HG03558 (cell line): ENCODE measurements around the gene CEP135.

Experiments used
- ATAC-seq: cut with Tn5 transposase; IDR thresholded peaks from one replicate; pipeline ENCODE4 v1.9.1; 2021; ENCODE audit warnings: moderate number of reproducible peaks; ENCODE audit not compliant: unreplicated experiment; ENCODE audit errors: extremely low read depth

Gene CEP135

DNA sequence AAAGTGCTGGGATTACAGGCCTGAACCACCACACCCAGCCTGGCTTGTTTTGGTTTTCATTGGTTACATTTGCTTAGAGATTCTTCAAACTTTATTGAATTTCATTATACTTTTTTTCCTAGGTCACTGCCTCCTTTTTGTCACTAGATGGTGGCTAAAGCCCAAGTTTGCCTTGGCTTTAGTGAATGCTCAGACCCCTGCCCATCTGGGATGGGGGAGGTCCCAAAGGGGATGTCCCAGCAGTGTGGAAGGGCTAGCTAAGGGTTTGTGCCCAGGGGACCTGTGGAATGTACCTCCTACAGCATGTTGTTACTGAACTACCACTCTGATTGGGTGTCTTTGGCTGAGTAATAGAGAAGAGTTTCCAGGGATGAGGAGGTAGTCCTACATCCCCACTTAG is 58.4 kb downstream of the CEP135 start:
- ATAC-seq = no peak

DNA sequence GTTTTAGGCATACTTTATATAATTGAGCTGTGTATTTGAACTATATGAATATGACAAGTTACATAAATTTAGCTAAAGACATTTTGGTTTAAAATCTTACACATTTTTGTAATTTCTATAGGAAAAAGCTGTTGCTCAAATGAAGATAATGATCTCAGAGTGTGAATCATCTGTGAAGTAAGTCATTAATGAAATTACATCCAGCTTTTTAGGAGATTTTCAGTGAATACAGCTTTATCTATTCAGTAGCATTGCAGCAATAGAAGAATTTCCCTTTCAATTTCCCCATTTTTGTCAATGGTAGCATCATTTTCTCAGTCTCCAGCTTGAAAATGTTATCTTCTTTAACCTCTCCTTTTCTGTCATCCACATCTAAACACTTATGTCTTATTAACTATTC is 59.5 kb downstream of the CEP135 start:
- ATAC-seq = no peak

DNA sequence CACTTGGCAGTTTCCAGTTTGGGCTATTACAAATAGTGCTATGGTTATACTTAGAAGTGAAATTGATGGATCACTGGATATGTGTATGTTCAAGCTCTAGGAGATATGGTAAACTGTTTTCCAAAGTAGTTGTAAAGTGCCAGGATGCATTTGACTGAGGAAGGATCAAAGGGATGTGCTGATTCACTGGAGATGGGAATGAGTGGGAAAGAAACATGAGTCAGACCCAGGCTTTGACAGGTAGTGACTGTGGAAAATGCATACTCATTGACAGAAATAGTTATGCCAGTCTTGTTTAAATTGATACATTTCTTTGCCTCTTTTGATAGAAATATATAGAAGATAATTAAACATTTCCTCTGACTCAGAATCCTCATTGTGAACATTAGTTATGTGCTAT is 77.9 kb downstream of the CEP135 start:
- ATAC-seq = no peak

DNA sequence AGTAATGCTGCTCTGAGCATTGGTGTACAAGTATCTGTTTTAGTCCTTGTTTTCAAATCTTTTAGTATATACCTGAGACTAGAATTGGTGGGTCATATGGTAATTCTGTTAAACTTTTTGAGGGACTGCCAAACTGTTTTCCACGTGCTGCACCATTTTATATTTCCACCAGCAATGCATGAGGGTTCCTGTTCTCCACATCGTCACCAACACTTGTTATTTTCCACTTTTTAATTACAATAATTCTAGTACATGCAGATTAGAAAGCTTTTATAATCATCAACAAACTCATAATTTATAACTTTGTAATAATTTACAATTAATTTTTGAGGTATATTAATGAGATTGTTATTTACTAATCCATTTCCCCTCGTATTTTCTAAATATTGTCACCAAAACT is 79.4 kb downstream of the CEP135 start:
- no peak for ATAC-seq

DNA sequence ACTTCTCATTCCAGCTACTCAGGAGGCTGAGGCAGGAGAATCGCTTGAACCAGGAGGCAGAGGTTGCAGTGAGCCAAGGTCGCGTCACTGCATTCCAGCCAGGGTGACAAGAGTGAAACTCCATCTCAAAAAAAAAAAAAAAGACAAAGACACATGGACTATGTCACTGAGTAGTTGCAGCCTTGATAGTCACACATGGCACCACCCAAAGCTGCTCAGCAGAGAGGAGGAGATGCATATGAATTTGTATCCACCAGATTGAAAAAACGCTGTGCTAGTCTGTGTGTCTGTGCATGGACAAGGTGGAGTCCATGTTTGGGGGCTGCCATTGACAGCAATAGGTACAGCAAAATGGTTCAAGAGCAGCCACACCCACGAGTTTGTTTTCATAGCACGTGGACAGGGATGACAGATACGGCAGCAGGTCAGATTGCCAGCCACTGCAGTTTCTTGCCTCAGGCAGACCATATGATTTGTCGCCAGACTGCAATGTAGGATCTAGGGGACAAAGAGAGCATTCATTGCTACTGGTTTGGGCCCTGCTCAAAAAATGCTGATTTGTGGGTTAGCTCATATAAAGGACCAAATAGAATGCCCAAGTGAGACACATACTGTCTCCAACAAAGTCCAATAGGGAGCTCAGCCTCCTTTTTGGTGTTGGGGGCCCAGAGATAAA is 89.9 kb downstream of the CEP135 start:
- no peak for ATAC-seq

DNA sequence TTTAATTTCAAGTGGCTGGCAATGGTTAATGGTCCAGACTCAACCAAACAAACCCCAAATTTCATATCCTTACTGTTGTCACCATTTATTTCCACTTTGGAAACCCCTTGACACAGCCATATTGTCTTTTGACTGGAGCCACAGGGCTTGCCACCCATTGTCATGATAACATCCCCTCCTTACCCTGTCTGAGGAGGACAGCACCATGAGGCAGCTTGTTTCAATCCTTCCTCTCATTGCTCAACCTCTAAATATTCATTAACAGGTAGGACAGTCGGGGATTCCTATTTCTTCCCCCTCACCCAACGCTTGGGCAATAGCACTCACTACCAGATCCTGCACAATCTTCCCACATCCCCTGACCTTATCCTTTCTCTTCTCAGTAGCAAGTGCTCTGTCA is 92.1 kb downstream of the CEP135 start:
- no peak for ATAC-seq

DNA sequence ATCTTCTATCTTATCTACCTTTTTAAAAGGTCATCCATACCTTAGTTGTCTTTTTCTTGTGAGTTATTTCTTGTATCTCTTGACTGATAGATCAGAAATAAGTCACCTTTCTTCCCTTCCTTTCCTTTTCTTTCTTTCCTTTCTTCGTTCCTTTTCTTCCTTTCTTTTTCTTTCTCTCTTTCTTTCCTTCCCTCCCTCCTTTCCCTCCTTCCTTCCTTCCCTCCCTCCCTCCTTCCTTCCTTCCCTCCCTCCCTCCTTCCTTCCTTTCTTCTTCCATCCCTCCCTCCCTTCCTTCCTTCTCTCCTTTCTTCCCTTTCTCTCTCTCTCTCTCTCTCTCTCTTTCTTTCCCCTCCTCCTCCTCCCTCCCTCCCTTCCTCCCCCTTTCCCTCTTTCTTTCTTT is 93.5 kb downstream of the CEP135 start:
- no peak for ATAC-seq

DNA sequence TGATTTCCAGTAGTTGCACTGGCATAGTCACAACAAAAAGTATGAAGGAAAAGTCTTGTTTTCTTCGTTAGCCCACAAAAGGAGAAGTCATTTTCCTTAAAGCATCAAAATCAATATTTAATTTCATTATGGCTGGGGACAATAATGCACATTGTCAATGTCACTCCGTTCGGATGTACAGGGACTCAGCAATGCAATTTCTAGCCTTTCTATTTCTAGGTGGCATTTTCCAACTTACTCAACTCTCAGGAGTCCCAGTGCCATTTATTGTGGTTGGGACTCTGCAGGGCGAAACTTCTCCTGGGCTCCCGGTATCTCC is 99.6 kb downstream of the CEP135 start:
- no peak for ATAC-seq

DNA sequence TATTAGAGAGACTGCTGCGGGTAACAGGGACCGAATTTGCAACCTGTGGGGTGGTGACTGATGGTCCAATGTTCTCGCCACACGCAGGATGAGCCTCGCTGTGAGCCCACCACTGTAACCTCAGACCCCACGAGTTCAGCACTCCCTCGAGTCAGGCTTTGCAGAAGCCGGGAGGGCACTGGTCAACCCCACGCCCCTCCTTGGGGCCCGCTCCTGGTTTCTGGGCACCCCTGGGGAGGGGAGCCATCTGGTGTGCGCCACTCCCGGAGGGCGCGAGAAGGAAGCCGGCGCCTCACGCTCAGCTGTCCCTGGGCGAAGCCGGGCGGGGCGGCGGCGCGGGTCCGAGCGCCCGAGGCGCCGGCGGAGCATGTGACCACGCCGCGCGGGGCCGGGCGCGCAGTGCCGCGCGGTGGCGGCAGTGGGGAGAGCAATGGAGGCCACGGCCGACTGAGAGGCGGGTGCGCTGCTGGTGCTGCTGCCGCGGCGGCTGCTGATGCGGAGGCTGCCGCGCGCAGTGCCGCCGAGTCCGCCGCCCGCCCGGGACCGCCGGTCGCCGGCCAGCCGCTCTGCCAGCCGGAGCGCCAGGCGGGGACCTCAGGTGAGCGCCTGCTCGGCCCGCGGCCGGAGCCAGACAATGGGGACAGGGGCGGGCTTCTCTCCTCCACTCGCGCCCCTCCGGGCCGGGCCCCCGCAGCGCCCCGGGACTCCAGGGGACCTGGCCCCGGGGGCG is 100.1 kb downstream of the CEP135 start:
- ATAC-seq = peak; percentile 95

DNA sequence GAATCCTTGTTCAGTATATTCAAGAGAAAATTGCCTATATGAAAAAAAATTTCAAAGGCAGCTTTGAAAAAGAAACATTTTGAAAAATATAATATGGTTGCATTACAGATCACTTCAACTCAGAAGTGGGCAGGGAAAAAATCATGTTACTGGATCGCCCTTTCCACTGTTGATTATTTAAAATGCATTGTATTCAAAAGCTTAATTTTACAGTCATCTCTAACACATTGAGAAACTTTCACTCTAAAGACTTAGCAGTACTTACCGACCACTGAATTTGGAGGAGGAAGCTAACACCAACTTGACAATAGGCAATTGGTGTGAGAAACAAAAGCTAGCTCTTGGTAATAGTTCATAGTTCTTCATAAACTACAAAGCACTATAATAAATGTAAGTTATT is 101.9 kb downstream of the CEP135 start:
- no peak for ATAC-seq

DNA sequence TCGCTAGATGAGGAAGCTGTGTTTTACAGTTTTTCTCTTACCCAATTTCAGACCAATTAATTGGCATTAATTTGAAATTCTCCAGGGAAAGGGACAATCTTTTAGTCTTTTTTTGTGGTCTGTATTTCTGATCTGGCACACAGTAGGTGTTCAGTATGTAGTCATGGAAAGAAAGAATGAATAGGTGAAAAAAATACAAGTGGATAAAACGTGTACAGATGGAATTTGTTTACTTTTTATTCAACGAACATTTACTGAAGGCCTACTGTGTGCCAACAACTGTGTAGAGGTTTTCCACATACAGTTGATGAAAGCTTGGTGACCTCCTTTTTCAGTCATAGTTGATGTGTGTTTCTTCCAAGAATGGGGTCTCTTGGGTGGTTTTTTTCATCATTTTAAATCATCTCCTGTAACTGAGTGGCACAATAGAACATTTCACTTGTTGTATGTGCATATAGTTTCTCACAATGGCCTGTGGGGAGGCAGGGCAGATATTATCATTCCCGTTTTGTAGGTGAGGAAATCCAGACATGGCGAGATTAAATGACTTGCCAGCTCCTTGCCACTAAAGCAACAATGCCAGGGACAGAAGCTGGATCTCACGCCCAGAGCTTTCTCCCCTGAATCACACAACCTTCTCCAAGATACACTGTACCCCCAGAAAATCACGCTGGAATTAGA is 102.4 kb downstream of the CEP135 start:
- no peak for ATAC-seq

DNA sequence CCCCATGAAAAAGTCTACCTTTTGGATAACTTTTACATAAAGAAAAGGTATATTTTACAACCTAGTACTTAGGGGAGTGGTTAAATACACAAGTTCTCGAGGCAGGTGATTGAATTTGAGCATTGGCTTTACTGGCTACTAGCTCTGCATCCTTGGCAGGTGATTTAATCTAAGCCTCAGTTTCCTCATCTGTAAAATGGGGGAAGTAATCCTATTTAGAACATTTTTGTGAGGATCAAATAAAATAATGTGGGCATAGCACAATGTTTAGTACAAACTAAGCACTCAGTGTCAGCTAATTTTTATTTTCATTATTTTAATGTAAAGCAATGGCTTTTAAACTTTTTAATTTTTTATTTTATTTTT is 102.9 kb downstream of the CEP135 start:
- no peak for ATAC-seq

DNA sequence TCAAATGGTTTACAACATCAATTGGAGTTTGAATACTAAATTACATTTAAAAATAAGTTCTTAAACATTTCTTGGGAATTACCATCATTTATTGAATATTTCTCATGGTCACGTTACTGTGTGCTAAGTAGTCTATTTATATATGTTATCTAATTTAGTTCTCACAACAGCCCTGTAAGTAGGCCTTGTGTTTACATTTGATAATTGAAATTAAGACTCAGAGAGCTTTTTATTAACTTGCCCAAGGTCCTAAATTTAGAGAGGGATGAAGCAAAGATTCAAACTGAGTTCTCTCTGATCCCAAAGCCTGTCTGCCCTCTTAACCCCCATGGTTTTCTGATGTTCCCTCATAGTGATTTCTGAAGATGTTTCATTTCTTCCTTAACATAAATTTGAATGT is 103.7 kb downstream of the CEP135 start:
- ATAC-seq = no peak

DNA sequence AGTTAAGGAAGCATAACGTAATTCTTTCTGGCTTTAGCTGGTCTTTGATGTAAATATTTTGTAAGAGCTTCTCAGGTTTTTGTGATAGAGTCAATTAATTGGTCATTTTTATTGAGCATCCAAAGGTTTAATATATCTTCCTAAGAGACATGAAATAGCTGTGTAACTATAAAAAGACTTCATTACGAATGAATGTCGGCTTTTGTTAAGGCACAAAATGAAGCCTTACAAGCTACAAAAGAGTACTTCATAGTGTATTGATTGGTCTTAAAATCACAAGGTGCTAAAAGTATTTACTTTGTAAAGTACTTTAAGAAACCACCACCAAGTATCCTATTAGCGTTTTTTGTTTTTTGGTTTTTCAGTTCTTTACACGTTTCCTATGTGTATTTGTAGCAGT is 104.2 kb downstream of the CEP135 start:
- ATAC-seq = no peak

DNA sequence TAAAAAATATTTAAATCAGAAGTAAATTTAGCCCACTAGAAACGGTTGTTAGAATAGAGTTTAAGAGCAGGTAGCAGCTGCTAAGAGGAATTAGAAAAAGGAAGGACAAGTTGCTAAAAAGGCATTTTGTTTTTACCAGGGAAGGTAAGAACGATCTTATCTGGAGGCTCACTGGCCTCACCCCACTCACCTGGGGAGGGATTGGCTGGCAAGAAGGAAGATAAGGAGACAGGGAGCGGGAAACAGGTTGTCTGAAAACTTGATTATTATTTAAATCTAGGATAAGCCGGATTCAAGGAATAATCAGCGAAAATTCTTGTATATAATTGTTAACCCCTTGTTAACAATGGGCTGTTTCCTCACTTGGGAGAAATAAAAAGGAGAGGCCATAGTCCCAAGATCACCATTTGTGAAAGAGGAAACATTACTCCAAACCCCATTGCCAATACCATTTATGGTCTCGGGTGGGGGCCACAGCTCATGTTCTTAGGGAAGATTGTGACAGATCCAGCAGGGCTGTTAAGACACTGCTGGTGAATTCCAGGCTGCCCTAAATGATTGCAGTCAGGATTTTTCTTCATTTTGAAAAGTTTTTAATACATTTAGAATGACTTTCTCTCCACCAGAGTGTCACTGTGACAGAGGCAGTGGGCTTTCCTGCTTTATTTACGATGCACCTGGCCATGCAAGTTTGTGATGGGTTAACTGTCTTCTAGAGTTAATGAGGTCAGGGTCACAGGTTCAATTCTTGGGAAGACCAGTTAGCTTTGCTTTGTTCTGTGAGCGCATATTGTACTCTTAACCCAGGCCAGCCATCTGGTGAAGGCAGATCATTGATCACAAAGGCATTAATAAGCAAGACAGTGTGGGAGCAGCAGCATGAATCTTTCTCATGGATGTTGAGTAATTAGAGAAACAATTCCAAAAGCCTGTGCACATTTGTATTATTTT is 106.6 kb downstream of the CEP135 start:
- ATAC-seq = no peak

DNA sequence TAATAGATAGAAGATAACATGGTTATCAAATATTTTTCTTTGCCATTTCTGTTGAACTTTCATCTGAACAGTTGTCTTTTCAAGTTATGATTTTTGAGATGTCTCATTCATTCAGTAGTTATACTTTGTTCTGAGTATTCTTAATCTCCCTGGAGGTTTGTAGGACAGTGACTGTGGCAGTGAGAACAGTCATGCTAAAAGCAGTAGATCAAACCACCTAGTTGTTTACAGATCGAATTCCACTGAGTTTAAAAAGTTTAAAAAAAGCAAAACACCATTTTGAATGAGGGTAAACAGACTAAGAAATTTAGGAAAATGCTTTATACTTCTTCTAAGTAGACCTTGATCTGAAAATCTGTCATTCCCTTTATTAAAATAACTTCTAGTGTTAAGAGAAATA is 107.2 kb downstream of the CEP135 start:
- no peak for ATAC-seq

DNA sequence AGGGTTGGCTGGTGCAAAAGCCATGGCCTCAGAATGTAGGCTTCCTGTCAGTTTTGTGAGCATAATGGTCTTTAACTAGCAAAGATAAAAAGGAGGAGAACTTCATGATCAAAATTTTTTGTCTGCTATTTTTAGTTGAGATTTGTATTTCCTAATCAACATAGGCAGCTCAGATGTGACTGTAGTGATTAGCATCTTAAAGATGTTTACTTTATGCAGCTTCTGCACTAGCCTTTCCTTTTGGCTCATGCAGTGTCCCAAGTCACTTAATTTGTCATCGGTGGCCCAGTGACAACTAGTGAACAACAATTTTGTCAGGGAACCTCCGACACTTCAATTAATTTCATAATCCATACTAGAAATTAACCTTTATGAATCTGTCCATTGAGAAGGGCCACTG is 109.8 kb downstream of the CEP135 start:
- no peak for ATAC-seq

DNA sequence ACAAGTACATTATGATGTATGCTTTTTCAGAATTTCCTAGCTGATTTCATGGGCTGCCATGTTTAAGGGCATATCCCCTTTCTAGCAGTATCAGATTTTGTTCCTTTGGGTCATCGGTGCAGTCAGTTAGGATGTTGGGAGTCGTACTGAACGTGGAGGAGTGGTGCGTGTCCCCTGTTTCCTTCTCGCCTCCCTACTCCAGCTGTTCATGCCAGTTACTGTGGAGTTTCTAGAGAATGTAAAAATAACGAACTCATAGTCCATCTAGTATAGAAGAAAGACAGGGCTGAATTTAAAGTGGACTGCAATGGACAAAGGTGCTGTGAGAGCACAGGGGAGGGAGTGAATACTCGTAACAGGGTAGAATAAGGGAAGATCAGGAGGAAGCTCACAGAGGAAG is 111.3 kb downstream of the CEP135 start:
- no peak for ATAC-seq

DNA sequence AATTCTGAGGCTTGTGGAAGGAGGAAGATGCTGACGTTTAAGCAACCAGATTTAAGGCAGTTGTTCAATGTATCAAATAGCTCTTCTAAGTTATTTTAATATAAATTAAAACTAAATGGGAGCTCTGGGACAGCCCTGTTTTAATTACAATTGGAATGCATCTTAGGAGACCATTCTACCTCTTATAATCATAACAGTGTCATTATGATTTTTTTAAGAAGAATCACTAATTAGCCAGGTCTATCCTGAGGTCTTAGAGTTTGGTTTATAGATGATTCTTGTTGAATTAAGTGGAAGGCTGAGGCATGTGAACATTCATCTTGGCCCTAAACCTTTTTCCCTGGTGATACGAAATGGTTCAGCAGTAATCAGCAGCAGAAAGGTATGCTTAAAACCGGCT is 113.4 kb downstream of the CEP135 start:
- ATAC-seq = no peak

DNA sequence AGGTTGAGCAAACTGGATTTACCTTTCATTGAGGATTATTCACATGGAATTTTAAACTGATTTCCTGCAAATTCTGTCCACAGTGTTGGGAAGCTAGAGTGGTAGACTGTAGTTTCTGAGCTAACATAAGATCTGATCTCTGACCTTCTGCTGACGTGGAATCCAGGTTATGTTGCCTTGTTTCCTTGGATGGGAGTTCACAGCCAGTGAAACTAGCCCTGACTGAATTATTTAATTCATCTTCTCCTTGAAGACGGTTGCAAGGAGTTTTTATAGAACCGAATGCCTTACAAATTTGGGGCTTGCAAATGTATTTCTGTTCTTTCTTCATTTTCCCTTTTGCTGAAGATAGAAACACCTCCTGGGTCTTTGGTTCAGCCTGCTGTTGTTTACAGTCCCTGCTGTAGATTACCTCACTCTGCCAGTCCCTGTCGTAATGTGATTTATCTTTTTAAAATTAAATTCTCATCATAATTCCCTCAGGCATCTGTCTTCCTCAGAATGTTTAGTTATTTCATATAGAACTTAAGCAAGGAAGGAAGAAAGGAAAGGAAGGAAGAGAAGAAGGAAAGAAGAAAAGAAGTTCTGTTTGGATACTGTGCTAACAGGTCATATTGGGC is 113.9 kb downstream of the CEP135 start:
- ATAC-seq = no peak
